B cell (primary cell): Measurements from ENCODE around the gene MAEA. TPM values are rescaled to one million over a fixed set of nuclear protein-coding genes. Genes with fewer than 3 reads are reported as not detected.

Source experiments
- ATAC-seq: fragments of 200-7000 bp; cut with Tn5 transposase; one replicate; pipeline ENCODE4 v1.10.0; 2021; ENCODE audit warnings: low read depth, mild to moderate bottlenecking, moderate number of reproducible peaks, moderate library complexity
- CTCF ChIA-PET: fragments of 350-600 bp; sonication (Branson Sonifier 250); formaldehyde crosslinking; loops from one replicate; lab custom pipeline; 2021; ENCODE audit warnings: antibody characterized with exemption, inconsistent platforms; lab: Charles Lee
- POLR2A ChIA-PET: fragments of 350-600 bp; sonication (Branson Sonifier 250); formaldehyde crosslinking; loops from one replicate; lab custom pipeline; 2021; ENCODE audit warnings: antibody characterized with exemption; lab: Charles Lee
- DNase-seq: peaks from one replicate; pipeline ENCODE4 v3.0.0; 2013
- H2AFZ ChIP-seq: 2 replicates; pipeline ENCODE4 v1.6.1; 2012; ENCODE audit warnings: mild to moderate bottlenecking, low read depth, low read length; ENCODE audit not compliant: insufficient read depth, poor library complexity, severe bottlenecking
- H3K27ac ChIP-seq, 2 donors: 1 replicate in 1 of 2; 2 replicates in 1 of 2; pipeline ENCODE4 v1.5.1; 2012 to 2013; ENCODE audit warnings: low read length in 2 of 2, mild to moderate bottlenecking in 2 of 2, moderate library complexity in 1 of 2
- H3K27me3 ChIP-seq, 4 experiments: fragments of 200-600 bp in 1 of 4; sonication (generic) in 1 of 4; replicated peaks in 1 of 4; 1 replicate in 2 of 4; 2 replicates in 2 of 4; pipeline versions ENCODE4 v1.6.1 to v1.7.0; 2013 to 2016; ENCODE audit warnings: low read length in 3 of 4, mild to moderate bottlenecking in 2 of 4, mixed read lengths in 1 of 4, moderate library complexity in 1 of 4; ENCODE audit not compliant: insufficient read depth in 4 of 4, control insufficient read depth in 3 of 4; ENCODE audit errors: control extremely low read depth in 1 of 4
- H3K36me3 ChIP-seq, 2 experiments: replicated peaks in 1 of 2; 1 replicate in 1 of 2; 2 replicates in 1 of 2; pipeline versions ENCODE4 v1.6.1 to v1.7.1; 2013; ENCODE audit warnings: low read length in 1 of 2; ENCODE audit not compliant: insufficient read depth in 2 of 2, control insufficient read depth in 1 of 2; ENCODE audit errors: control extremely low read depth in 1 of 2, extremely low read depth in 1 of 2
- H3K4me1 ChIP-seq, 2 donors: fragments of 200-600 bp in 1 of 2; sonication (generic) in 1 of 2; 1 replicate in 1 of 2; 2 replicates in 1 of 2; pipeline versions ENCODE4 v1.5.1 to v1.6.1; 2013 to 2017; ENCODE audit warnings: low read length in 2 of 2; ENCODE audit not compliant: control insufficient read depth in 2 of 2, insufficient read depth in 2 of 2
- H3K4me2 ChIP-seq: replicated peaks from 2 replicates; pipeline ENCODE3; 2012; ENCODE audit warnings: mild to moderate bottlenecking, low read depth, low read length; ENCODE audit not compliant: poor library complexity, severe bottlenecking
- H3K4me3 ChIP-seq, 5 experiments: fragments of 200-600 bp in 1 of 5; sonication (generic) in 1 of 5; 1 replicate in 3 of 5; 2 replicates in 2 of 5; pipeline versions ENCODE4 v1.5.1 to v1.7.0; 2011 to 2016; ENCODE audit warnings: low read length in 4 of 5, mild to moderate bottlenecking in 4 of 5, low read depth in 2 of 5, control low read depth in 1 of 5, moderate library complexity in 1 of 5; ENCODE audit not compliant: insufficient read depth in 1 of 5; ENCODE audit errors: control extremely low read depth in 1 of 5, extremely low read depth in 1 of 5
- H3K79me2 ChIP-seq: fragments of 200-600 bp; sonication (generic); one replicate; pipeline ENCODE4 v1.6.0; 2016; ENCODE audit warnings: low read length; ENCODE audit not compliant: control insufficient read depth, insufficient read depth
- H3K9ac ChIP-seq: fragments of 200-600 bp; sonication (generic); 2 replicates; pipeline ENCODE4 v1.6.1; 2017; ENCODE audit warnings: mild to moderate bottlenecking, low read length, moderate library complexity
- H3K9me3 ChIP-seq, 3 donors: one replicate each; pipeline versions ENCODE4 v1.6.1 to v1.7.1; 2013; ENCODE audit warnings: low read length in 2 of 3; ENCODE audit not compliant: control insufficient read depth in 2 of 3, insufficient read depth in 1 of 3; ENCODE audit errors: control extremely low read depth in 1 of 3
- H4K20me1 ChIP-seq: 2 replicates; pipeline ENCODE4 v1.6.0; 2012; ENCODE audit warnings: mild to moderate bottlenecking, low read length; ENCODE audit not compliant: insufficient read depth, control insufficient read depth, poor library complexity, severe bottlenecking
- H3K27ac Mint-ChIP-seq: one replicate; pipeline ENCODE4 v1.8.0; 2021; ENCODE audit warnings: mixed read lengths
- H3K27me3 Mint-ChIP-seq: one replicate; pipeline ENCODE4 v1.8.0; 2021; ENCODE audit warnings: mixed read lengths
- H3K4me1 Mint-ChIP-seq: one replicate; pipeline ENCODE4 v1.8.0; 2021; ENCODE audit warnings: mixed read lengths
- H3K4me3 Mint-ChIP-seq: one replicate; pipeline ENCODE4 v1.8.0; 2021; ENCODE audit warnings: mixed read lengths
- H3K9me3 Mint-ChIP-seq: one replicate; pipeline ENCODE4 v1.8.0; 2022; ENCODE audit warnings: mixed read lengths; ENCODE audit not compliant: insufficient read depth
- CTCF ChIP-seq: fragments of 200-600 bp; IDR thresholded peaks from one replicate; pipeline ENCODE4 v1.8.0; 2022; ENCODE audit warnings: antibody characterized with exemption, mild to moderate bottlenecking
- EZH2 ChIP-seq: IDR thresholded peaks from 2 replicates; pipeline ENCODE4 v1.6.1; 2012; ENCODE audit warnings: borderline replicate concordance, low read depth, mild to moderate bottlenecking, moderate library complexity, low read length; ENCODE audit not compliant: insufficient read depth, poor library complexity, severe bottlenecking
- WGBS: methylation state at CpG from one replicate; pipeline ENCODE4 v1.1.5; 2013; ENCODE audit warnings: missing lambda C conversion rate; ENCODE audit not compliant: insufficient coverage; 5-methylcytosine and 5-hydroxymethylcytosine counted together
- intact Hi-C: fragments of 100-400 bp; cut with micrococcal nuclease; formaldehyde crosslinking; loops from one replicate; pipeline ENCODE4 v1.10.0; 2022
- polyA plus RNA-seq: library from polyadenylated mRNA; depleted of rRNA; stranded (reverse); fragments of >200 nt; gene quantifications from 2 replicates; pipeline ENCODE4 v1.2.3, GENCODE V29; 2012
- total RNA-seq, 2 donors: library from RNA; stranded (reverse); fragments of 120-200 nt in 1 of 2; gene quantifications; 1 replicate in 1 of 2; 2 replicates in 1 of 2; pipeline versions ENCODE4 v1.2.3 to v1.2.4, GENCODE V29; 2013 to 2022

Gene MAEA
- total and polyA plus RNA-seq, 2 donors (not counting 1 experiment from before 2014, with no cell fraction given) = 106 to 107 TPM

DNA sequence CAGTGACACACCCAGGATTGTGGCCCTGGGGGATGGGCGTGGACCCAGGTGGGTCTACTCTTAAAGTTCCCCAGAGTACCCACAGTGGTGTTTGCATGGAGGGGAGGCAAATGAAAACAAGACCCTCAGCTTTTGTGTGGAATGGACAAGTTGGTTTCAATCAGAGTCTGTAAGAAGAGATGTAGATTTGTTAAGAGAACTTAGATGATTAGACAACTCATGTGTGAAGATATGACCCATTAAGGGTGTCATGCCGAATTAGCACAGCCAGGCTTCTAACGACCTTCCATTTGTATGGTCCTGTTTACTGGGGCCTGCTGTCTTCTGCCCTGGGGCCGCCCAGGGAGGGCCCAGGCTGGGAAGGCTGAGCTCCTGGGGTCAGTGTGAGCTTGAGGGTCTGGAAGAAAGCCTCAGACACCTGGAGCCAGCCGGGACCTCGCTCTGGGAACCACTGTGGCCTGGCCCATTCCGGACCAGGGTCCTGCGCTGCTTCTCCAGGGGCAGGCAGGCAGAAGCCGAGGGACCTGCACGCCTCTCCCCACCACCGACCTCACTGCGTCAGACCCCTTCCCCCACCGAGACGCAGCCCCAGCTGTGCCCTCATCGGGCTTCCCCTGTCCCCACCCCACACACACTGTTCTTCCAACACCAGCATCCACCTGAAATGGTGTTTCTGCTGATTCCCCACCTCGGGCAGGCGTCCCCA, 77.7 kb downstream of the MAEA start:
- H3K27me3 ChIP-seq = no peaks in the 10 kb centered on the region

More for the DNA sequence above, 77.7 kb downstream of the MAEA start:
- no peaks in the 10 kb centered on the region for H3K4me1 ChIP-seq
- Mint-ChIP-seq H3K27ac (no peak overlapping the region), H3K4me1 (no peaks in the 10 kb centered on the region), H3K9me3 (no peaks in the 10 kb centered on the region), H3K4me3 (no peak overlapping the region), H3K27me3 (no peaks in the 10 kb centered on the region)
- 98% methylated on average over 17 of the region's 17 CpGs for WGBS
- ChIA-PET CTCF (no interaction called here), POLR2A (no interaction called here)
- H3K9me3 ChIP-seq = no peaks in the 10 kb centered on the region
- H2AFZ ChIP-seq = no peak overlapping the region
- H3K79me2 ChIP-seq = no peaks in the 10 kb centered on the region
- H3K9ac ChIP-seq = no peak overlapping the region
- intact Hi-C loops = no loop called here
- H3K4me3 ChIP-seq = no peak overlapping the region
- H3K4me2 ChIP-seq = no peak overlapping the region
- no peak for DNase-seq
- no peak overlapping the region for H3K27ac ChIP-seq
- no peaks in the 10 kb centered on the region for H4K20me1 ChIP-seq
- peaks cover 0 to 7% of the 10 kb centered on the region in 2 experiments for H3K36me3 ChIP-seq
- TF ChIP-seq EZH2 (no peak), CTCF (no peak)
- no peak for ATAC-seq
